ENCODE measurements around the gene MYO5C.
"Not testable (repeated sequence)": the region's sequence is repeated elsewhere in the genome, so short reads cannot be mapped to it uniquely, and the experiment has no call there.

The MYO5C gene

DNA sequence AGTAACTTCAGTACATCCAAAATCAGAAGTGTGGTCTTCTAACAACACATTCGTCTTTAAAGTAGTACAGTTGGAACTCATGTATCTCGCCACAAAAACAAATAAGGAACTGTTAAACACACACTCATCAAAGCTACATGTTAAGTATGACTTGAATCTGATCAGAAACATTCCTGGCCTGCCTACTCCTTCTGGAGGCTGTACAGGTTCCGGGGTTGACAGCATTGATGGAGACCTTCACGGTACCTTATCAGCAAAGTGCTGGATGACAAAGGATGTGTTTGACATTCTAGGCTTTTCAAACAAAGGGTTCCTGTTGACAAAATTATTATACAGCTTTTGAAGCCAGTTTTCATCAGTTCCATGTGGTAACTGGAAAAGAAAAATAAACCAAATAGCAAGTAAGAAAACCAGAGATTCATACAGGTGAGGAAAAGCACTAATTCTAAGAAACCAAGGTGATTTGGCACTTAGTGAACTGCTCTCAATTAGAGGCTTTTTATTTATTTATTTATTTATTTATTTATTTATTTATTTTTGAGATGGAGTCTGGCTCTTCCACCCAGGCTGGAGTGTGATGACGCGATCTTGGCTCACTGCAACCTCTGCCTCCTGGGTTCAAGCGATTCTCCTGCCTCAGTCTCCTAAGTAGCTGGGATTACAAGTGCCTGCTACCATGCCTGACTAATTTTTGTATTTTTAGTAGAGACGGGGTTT lies 44.3 kb downstream of the MYO5C start:
- no peak for DNase-seq (ENCODE audit: extremely low read depth in 1 of 2, low read depth in 1 of 2)

GRCh38 chr15:52247461-52247860 lies 48.1 kb downstream of the MYO5C start:
- DNase-seq (ENCODE audit: extremely low read depth in 1 of 2, low read depth in 1 of 2) = no peak

DNA sequence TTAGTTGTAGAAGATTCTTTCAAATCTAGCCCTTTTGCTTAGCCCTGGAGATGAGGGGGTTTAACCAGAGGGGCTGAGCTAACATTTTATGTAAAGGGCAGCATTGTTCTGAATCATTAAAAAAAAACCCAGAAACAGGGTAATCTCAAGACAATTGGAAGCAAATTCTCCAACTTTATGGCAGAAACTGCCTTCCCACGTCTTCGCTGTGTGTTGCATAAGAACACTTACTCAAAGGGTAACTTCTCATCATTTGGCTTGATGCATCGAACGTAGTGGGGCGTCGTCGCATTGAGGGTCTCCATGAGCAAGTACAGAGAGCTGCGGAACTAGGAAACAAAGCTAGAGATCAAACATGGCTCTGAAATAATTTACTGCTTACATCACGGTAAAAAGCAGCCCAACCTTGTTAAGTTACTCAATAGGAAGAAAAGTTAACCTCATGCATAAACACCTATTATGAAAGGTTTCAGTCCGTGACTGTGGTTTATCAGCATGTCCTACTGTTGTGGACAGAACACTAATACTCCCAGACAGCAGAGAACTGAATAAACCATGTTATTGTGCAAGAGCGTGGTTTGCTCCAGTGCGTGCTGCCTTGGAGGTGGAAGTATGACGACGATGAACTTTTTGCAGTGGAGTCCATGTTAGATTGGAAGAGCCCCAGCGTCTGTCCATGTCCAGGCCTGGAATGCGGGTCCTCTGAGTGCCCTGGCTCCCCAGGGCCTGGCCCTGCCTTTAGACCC lies 48.7 kb downstream of the MYO5C start:
- DNase-seq (ENCODE audit: extremely low read depth in 1 of 2, low read depth in 1 of 2) = no peak

DNA sequence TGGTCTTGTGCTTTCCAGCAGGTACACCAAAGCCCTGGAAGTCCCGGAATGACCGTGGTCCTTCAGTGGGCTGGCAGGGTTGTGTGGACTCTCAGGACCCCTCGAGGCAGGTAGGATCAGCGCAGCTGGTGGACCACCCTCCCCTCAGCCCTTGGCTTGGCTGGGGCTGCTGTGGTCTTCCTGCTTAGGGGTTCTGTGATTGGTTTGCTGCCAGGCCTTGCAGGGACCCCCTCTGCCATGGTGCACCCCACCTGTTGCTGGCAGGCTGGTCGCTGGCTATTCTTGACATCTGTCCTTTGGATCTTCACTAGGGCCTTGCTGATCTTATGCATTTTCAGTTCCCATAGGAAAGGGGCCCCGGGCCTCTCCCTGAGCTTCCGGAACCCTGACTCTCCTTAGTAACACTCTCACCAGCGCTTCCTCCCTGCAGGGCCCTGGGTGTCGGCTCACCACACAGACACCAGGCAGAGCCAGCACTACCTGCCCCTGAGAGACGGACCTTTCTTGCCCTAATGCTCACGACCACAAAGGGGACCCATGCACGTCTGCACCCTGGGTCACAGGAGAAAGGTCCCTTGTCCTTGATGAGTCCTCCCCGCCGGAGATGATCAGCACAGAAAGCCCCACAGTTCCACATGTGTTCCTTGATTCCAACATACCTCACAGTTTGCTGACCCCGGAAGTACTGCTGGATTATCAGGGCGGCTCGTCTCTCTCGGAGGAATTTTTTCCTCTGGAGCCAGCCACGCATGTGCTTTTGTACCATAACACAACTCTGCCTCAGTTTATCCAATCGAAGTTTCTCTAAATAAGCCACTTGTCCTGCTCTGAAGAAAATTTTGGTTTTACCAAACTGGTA lies 51.7 kb downstream of the MYO5C start:
- no peak for DNase-seq (ENCODE audit: extremely low read depth in 1 of 2, low read depth in 1 of 2)

- DNase-seq (ENCODE audit: extremely low read depth in 1 of 2, low read depth in 1 of 2) = no peak
Observed at GRCh38 chr15:52243286-52243685, 52.3 kb downstream of the MYO5C start.

GRCh38 chr15:52241489-52241888 lies 54.1 kb downstream of the MYO5C start:
- DNase-seq (ENCODE audit: extremely low read depth in 1 of 2, low read depth in 1 of 2) = no peak

GRCh38 chr15:52240166-52240565 lies 55.4 kb downstream of the MYO5C start:
- DNase-seq (ENCODE audit: extremely low read depth in 1 of 2, low read depth in 1 of 2) = no peak

GRCh38 chr15:52238989-52239525 lies 56.5 kb downstream of the MYO5C start:
- DNase-seq (ENCODE audit: extremely low read depth in 1 of 2, low read depth in 1 of 2) = not testable (repeated sequence)

DNA sequence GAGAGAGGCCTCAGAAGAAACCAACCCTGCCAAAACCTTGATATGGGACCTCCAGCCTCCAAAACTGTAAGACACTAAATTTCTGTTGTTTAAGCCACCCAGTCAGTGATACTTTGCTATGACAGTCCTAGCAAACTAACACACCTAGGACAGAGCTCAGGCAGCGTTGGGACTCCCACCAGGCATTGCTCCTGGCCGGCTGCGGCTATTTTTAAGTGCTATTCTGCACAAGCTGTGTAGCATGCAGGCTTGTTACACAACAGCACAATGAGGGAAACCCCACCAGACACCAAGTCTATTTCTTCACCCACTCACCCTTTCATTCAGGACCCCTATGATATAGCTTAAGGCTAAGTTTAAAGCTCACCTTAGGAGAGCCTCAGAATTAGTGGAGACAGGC lies 57.5 kb downstream of the MYO5C start:
- no peak for DNase-seq (ENCODE audit: extremely low read depth in 1 of 2, low read depth in 1 of 2)

- DNase-seq (ENCODE audit: extremely low read depth in 1 of 2, low read depth in 1 of 2) = no peak
Observed at GRCh38 chr15:52236013-52236412, 59.6 kb downstream of the MYO5C start.

- DNase-seq (ENCODE audit: extremely low read depth in 1 of 2, low read depth in 1 of 2) = no peak
Observed at GRCh38 chr15:52234596-52235541, 60.7 kb downstream of the MYO5C start.

DNA sequence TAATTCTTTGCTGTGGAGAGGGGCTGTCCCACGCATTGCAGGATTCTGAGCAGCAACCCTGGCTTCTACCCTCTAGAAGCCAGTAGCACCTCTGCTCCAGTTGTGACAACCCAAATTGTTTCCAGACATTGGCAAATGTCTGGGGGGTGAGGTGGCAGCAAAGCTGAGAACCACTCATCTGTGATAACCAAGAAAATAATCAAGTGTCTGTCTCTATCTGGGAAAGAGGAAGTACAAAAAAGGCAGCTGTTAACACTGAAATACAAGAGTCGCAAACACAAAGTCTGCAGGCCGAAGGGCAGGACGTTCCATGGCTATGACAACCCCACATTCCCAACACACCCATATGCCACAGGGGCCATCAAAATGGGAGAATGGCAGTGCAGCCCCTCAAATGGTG lies 62.2 kb downstream of the MYO5C start:
- no peak for DNase-seq (ENCODE audit: extremely low read depth in 1 of 2, low read depth in 1 of 2)

- DNase-seq (ENCODE audit: extremely low read depth in 1 of 2, low read depth in 1 of 2) = no peak
Observed at GRCh38 chr15:52232327-52232726, 63.3 kb downstream of the MYO5C start.

DNA sequence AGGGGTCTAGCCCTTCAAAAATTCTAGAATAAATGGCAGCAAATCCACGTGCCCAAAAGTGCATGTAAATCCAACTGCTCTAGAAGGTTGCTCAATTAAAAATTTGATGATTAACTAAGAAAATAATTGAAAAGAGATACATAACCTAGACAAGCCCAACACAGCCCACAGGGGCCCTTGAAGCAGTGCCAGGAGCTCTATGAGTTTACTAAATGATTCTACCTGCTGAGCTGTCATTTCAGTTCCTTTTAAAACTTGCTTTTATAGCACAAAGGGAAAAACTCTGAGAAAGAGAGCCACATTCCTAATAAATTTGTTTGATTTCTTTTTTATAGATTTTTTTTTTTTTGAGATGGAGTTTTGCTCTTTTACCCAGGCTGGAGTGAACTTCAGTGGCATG lies 65.5 kb downstream of the MYO5C start:
- no peak for DNase-seq (ENCODE audit: extremely low read depth in 1 of 2, low read depth in 1 of 2)

DNA sequence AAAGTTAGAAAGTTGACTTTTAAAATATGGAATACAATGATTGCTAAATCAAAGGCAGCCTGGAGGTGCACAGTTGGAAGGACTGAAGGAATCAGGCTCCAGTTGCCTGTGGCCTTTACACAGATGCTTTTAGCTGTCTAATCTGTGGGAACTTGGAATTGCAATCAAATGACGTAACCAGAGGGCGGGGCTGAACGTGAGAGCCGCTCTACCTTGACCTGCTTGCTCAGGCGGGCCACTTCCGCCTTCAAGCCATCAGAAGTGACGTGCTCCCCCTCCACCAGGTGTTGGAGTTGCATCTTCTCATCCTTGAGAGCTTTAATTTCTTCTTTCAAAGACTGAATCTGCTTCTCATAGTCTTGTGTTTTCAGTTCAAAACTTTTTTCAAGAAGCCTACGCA lies 66.7 kb downstream of the MYO5C start:
- no peak for DNase-seq (ENCODE audit: extremely low read depth in 1 of 2, low read depth in 1 of 2)

GRCh38 chr15:52227456-52227855 lies 68.1 kb downstream of the MYO5C start:
- peak; percentile 38 to 63 for DNase-seq (ENCODE audit: extremely low read depth in 1 of 2, low read depth in 1 of 2)

- no peak for DNase-seq (ENCODE audit: extremely low read depth in 1 of 2, low read depth in 1 of 2)
Observed at GRCh38 chr15:52225230-52225629, 70.4 kb downstream of the MYO5C start.

GRCh38 chr15:52224211-52224610 lies 71.4 kb downstream of the MYO5C start:
- no peak for DNase-seq (ENCODE audit: extremely low read depth in 1 of 2, low read depth in 1 of 2)

DNA sequence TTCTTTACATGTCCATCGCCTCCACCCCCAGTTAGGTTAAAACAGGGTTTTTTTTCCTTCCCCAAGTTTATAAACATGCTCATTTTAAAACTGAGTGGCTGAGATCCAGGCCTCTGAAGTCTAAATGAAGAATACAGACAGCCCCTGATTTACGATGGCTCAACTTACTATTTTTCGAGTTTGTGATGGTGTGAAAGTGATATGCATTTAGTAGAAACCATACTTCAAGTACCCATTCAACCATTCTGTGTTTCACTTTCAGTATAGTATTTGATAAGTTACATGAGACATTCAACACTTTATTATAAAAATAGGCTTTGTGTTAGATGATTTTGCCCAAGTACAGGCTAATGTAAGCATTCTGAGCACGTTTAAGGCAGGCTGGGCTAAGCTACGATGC lies 73.9 kb downstream of the MYO5C start:
- DNase-seq (ENCODE audit: extremely low read depth in 1 of 2, low read depth in 1 of 2) = no peak
